Measurements from ENCODE around the gene NUDT4.

DNA sequence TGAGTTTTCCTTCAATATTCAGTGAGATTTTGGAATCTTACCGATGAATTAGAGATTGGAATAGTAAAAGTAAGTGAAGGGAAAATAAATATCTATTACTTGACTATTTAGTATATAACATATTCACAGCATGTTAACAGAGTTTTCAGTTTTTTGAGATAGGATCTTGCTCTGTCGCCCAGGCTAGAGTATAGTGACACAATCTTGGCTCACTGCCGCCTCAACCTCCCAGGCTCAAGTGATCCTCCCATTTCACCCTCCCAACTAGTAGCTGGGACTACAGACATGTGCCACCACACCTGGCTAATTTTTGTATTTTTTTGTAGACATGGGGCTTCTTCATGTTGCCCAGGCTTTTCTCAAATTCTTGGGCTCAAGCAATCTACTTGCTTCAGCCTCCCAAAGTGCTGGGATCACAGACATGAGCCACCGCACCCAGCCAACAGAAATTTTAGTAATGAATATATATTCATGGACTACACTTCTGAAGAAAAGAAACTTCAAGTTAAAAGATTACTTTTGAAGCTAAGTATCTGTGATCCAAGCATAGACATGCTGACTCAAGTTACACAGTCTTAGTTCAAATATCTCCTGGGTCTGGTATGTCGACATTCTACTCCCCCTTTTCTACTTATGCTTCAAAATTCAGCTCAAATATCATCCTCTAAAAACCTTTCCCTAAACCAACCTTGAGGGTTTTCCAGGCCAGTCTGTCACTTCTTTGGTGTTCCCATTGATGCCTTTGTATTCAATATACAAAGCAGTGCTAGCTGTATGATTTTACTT lies 50.2 kb downstream of the NUDT4 start:
- TF ChIP-seq KDM1A (IDR thresholded peaks at IDR 0.05; ENCODE audit: low read depth): no peak
- TF ChIP-seq, protein P1, sequence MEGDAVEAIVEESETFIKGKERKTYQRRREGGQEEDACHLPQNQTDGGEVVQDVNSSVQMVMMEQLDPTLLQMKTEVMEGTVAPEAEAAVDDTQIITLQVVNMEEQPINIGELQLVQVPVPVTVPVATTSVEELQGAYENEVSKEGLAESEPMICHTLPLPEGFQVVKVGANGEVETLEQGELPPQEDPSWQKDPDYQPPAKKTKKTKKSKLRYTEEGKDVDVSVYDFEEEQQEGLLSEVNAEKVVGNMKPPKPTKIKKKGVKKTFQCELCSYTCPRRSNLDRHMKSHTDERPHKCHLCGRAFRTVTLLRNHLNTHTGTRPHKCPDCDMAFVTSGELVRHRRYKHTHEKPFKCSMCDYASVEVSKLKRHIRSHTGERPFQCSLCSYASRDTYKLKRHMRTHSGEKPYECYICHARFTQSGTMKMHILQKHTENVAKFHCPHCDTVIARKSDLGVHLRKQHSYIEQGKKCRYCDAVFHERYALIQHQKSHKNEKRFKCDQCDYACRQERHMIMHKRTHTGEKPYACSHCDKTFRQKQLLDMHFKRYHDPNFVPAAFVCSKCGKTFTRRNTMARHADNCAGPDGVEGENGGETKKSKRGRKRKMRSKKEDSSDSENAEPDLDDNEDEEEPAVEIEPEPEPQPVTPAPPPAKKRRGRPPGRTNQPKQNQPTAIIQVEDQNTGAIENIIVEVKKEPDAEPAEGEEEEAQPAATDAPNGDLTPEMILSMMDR (IDR thresholded peaks at IDR 0.05): no peak
- no peak for TF ChIP-seq RFX5 (IDR thresholded peaks at IDR 0.05)
- no peak for TF ChIP-seq JUN (IDR thresholded peaks at IDR 0.05)
- TF ChIP-seq POLR2A (IDR thresholded peaks at IDR 0.05; ENCODE audit: low read length): no peak
- TF ChIP-seq RCOR1 (IDR thresholded peaks at IDR 0.05; ENCODE audit: low read depth, low read length): no peak
- TF ChIP-seq, protein P2, sequence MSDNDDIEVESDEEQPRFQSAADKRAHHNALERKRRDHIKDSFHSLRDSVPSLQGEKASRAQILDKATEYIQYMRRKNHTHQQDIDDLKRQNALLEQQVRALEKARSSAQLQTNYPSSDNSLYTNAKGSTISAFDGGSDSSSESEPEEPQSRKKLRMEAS (IDR thresholded peaks at IDR 0.05): no peak
- no peak for TF ChIP-seq RNF2 (IDR thresholded peaks at IDR 0.05; ENCODE audit: borderline replicate concordance, low read depth)
- TF ChIP-seq FOSL2 (IDR thresholded peaks at IDR 0.05): no peak
- TF ChIP-seq FOSL2 (CRISPR knock-in tag; IDR thresholded peaks at IDR 0.05): no peak
- no peak for TF ChIP-seq EP300 (IDR thresholded peaks at IDR 0.05)
